ENCODE measurements around the gene GART. TPM values are rescaled to one million over a fixed set of nuclear protein-coding genes. Genes with fewer than 3 reads are reported as not detected.

The GART gene
- polyA plus RNA-seq, 1 experiment = 26.1 TPM

DNA sequence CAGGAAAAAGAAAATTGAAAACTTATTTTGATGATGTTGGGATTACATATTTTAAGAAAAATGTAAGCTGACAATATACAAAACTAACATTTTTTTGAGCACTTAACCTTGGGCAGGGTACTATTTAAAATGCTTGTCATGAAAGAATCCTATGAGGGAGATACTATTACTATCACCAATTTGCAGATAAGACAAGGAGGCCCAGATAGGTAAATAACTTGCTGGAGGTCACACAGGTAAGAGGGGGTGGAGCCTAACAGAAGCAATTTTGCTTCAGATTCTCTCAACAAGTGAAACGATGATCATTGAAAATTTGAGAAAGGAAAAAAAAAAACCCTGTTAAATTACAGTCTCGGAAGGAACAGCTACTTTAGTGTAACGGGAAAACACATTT, 1.2 kb downstream of the GART start:
- H3K27ac ChIP-seq (ENCODE audit: low read depth, low read length) = no peak overlapping the region

DNA sequence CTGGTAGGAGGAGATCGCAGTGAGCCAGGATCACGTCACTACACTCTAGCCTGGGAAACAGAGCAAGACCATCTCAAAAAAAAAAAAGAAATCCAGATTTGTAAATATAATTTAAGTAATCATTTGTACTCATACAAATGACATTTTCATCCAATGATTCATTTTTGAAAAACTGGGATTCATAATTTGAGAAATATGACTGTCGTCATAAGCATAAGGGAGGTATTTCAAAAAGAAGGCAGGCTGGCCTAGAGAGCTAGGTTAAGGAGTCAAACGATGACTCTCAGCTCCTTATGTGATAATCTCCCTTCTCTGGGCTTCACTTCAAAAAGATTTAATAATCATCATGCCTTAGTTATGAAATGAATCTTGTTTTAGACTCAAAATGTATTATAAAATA, 2.3 kb downstream of the GART start:
- H3K27ac ChIP-seq (ENCODE audit: low read depth, low read length) = peak overlapping the region; percentile 21
- ChIA-PET CTCF (no interaction called here), POLR2A (no interaction called here)
- H3K4me3 ChIP-seq (ENCODE audit: low read depth, low read length) = no peak overlapping the region
- no peaks in the 10 kb centered on the region; the same call in 1 of the 2 replicates for H3K9me3 ChIP-seq (ENCODE audit: control insufficient read depth, insufficient read depth, low read length)
- DNase-seq (ENCODE audit: low read depth, low spot score) = no peak
- H3K27me3 ChIP-seq (ENCODE audit: control insufficient read depth, insufficient read depth, low read length) = no peaks in the 10 kb centered on the region
- TF ChIP-seq, protein P1, sequence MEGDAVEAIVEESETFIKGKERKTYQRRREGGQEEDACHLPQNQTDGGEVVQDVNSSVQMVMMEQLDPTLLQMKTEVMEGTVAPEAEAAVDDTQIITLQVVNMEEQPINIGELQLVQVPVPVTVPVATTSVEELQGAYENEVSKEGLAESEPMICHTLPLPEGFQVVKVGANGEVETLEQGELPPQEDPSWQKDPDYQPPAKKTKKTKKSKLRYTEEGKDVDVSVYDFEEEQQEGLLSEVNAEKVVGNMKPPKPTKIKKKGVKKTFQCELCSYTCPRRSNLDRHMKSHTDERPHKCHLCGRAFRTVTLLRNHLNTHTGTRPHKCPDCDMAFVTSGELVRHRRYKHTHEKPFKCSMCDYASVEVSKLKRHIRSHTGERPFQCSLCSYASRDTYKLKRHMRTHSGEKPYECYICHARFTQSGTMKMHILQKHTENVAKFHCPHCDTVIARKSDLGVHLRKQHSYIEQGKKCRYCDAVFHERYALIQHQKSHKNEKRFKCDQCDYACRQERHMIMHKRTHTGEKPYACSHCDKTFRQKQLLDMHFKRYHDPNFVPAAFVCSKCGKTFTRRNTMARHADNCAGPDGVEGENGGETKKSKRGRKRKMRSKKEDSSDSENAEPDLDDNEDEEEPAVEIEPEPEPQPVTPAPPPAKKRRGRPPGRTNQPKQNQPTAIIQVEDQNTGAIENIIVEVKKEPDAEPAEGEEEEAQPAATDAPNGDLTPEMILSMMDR (IDR thresholded peaks at IDR 0.05; ENCODE audit: low read depth, low read length) = no peak

More for the DNA sequence above, 1.2 kb downstream of the GART start:
- CTCF ChIA-PET = no interaction called here
- TF ChIP-seq, protein P1 (IDR thresholded peaks at IDR 0.05; ENCODE audit: low read depth, low read length) = no peak
- no peaks in the 10 kb centered on the region for H3K27me3 ChIP-seq (ENCODE audit: control insufficient read depth, insufficient read depth, low read length)
- no peak for DNase-seq (ENCODE audit: low read depth, low spot score)
- H3K9me3 ChIP-seq (ENCODE audit: control insufficient read depth, insufficient read depth, low read length) = no peaks in the 10 kb centered on the region; the same call in 1 of the 2 replicates
- POLR2A ChIA-PET = no interaction called here
- H3K4me3 ChIP-seq (ENCODE audit: low read depth, low read length) = peak overlapping the region; percentile 91; the same call in 1 of the 2 replicates

DNA sequence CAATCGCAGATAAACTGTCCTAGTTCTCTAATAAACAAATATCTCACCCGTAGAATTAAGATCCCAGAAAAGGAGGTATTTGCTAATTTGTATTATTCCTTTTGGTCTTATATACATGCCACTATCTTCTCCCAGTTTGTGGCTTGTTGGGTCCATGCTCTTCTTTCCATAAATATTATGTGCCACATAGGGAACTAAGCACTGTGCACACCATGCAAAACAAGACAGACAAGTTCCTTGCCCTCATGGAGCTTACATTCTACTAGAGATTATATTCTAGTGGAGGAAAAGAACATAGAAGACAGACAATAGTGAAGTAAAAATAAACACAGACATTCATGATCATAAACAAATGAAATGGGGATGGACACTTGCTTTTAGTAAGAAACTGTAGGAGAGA, 4.7 kb downstream of the GART start:
- H3K27ac ChIP-seq (ENCODE audit: low read depth, low read length) = no peak overlapping the region
- ChIA-PET POLR2A (no interaction called here), CTCF (no interaction called here)
- no peak for DNase-seq (ENCODE audit: low read depth, low spot score)
- TF ChIP-seq, protein P1 (IDR thresholded peaks at IDR 0.05; ENCODE audit: low read depth, low read length) = no peak
- no peak overlapping the region for H3K4me3 ChIP-seq (ENCODE audit: low read depth, low read length)
- H3K27me3 ChIP-seq (ENCODE audit: control insufficient read depth, insufficient read depth, low read length) = no peaks in the 10 kb centered on the region
- no peaks in the 10 kb centered on the region for H3K9me3 ChIP-seq (ENCODE audit: control insufficient read depth, insufficient read depth, low read length)

DNA sequence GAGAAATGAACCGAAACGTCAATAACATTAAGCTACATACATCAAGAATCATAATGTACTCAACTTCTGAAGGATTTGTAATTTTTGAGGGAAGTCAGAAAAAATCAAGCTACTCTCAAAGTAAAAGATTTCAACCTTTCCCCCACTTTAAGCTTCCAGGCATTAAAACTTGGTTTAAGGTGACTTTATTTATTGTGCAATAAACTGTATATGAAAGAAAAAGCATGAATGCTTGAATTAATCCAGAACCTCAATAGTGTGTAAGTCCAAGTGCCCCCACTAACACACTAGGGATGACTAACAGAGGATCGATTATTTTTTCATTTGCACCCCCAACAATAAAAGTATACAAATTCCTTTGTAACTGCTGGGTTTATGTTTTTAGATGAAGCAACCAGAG, 10.9 kb downstream of the GART start:
- H3K9me3 ChIP-seq (ENCODE audit: control insufficient read depth, insufficient read depth, low read length) = no peaks in the 10 kb centered on the region
- TF ChIP-seq, protein P1 (IDR thresholded peaks at IDR 0.05; ENCODE audit: low read depth, low read length) = no peak
- no peaks in the 10 kb centered on the region for H3K27me3 ChIP-seq (ENCODE audit: control insufficient read depth, insufficient read depth, low read length)
- POLR2A ChIA-PET = no interaction called here
- CTCF ChIA-PET = interaction anchor here (1.3 kb wide), 1 partner anchor 75 kb away, joined by 5 read pairs; no protein-coding TSS in a partner anchor
- H3K27ac ChIP-seq (ENCODE audit: low read depth, low read length) = no peak overlapping the region
- no peak for DNase-seq (ENCODE audit: low read depth, low spot score)
- no peak overlapping the region for H3K4me3 ChIP-seq (ENCODE audit: low read depth, low read length)

DNA sequence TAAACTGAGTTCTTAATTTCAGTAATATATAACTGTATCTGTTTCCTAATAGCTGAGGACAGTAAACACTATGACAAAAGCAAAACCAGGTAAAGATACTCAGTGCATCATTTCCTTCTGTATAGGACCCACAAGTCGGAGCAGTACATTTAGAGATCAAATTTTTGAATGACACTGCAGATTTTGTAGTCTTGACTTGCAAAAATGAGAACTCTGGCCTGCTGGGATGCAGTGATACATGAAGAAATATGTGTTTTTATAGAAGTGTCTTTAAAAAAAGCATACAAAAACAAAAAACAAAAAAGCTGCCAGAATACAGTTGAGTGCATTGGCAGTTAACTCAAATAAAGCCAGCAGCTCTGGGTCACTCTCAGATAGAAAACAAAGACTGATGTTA, 19.0 kb downstream of the GART start:
- Histone ChIP-seq H3K9me3 (ENCODE audit: control insufficient read depth, insufficient read depth, low read length) (no peaks in the 10 kb centered on the region), H3K27me3 (ENCODE audit: control insufficient read depth, insufficient read depth, low read length) (no peaks in the 10 kb centered on the region), H3K27ac (ENCODE audit: low read depth, low read length) (no peak overlapping the region), H3K4me3 (ENCODE audit: low read depth, low read length) (no peak overlapping the region)
- TF ChIP-seq, protein P1 (IDR thresholded peaks at IDR 0.05; ENCODE audit: low read depth, low read length) = no peak
- ChIA-PET POLR2A (no interaction called here), CTCF (no interaction called here)
- no peak for DNase-seq (ENCODE audit: low read depth, low spot score)
